Measurements from ENCODE around the gene RHOF.

DNA sequence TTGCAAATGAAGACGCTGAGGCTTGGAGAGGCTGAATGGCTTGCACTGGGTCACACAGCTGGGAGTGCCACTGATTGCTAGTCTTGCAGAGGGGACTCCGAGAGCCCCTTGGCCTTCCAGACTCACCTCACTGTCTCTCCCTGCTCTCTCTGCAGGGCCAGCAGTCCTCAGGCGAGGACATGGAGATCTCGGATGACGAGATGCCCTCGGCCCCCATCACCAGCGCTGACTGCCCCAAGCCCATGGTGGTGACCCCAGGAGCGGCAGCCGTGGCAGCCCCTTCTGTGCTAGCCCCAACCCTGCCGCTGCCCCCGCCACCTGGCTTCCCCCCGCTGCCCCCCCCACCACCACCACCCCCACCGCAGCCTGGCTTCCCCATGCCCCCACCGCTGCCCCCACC, 20.5 kb upstream of the RHOF start:
- TF ChIP-seq CTCF (IDR thresholded peaks at IDR 0.05) (no peak), ZFX (IDR thresholded peaks at IDR 0.05; ENCODE audit: borderline replicate concordance) (no peak)

Measured in 22Rv1 (cell line).